Measurements from ENCODE around the gene OR2T3.
"Not testable (repeated sequence)": the region's sequence is repeated elsewhere in the genome, so short reads cannot be mapped to it uniquely, and the experiment has no call there.

GRCh38 chr1:248475660-248476059, 2.5 kb downstream of the OR2T3 start:
- not testable (repeated sequence) for TF ChIP-seq CTCF, POLR2A (IDR thresholded peaks at IDR 0.05)

Data from tibial nerve (tissue), 3 donors.